Measurements from ENCODE around the gene ADGRG3.

- TF ChIP-seq SAP30 (IDR thresholded peaks at IDR 0.05; ENCODE audit: insufficient read depth, insufficient replicate concordance, low read length): no peak
- no peak for TF ChIP-seq POLR2A (IDR thresholded peaks at IDR 0.05; ENCODE audit: control extremely low read depth in 1 of 2, low read depth in 2 of 2, low read length in 2 of 2)
- TF ChIP-seq CTCF (IDR thresholded peaks at IDR 0.05; ENCODE audit: control extremely low read depth in 1 of 3, insufficient read depth in 1 of 3, low read depth in 1 of 3, low read length in 3 of 3): no peak
- TF ChIP-seq SIN3A (conservative IDR thresholded peaks at IDR 0.05 in 1 of 2, IDR thresholded peaks at IDR 0.05 in 1 of 2; ENCODE audit: low read depth in 1 of 2, low read length in 2 of 2): no peak
- no peak for TF ChIP-seq RFX5 (IDR thresholded peaks at IDR 0.05; ENCODE audit: borderline replicate concordance, low read depth, low read length)
- TF ChIP-seq SP2 (IDR thresholded peaks at IDR 0.05; ENCODE audit: low read length): no peak
- no peak for TF ChIP-seq CHD2 (IDR thresholded peaks at IDR 0.05; ENCODE audit: low read length)
- TF ChIP-seq SUZ12 (IDR thresholded peaks at IDR 0.05; ENCODE audit: low read length): no peak
- no peak for TF ChIP-seq SIX5 (IDR thresholded peaks at IDR 0.05; ENCODE audit: low read depth, low read length)
- TF ChIP-seq RBBP5 (IDR thresholded peaks at IDR 0.05; ENCODE audit: borderline replicate concordance, low read depth, low read length): no peak
- TF ChIP-seq ATF3 (IDR thresholded peaks at IDR 0.05; ENCODE audit: insufficient read depth, low read depth, low read length): no peak
- TF ChIP-seq CHD1 (IDR thresholded peaks at IDR 0.05; ENCODE audit: low read depth, low read length): no peak
- TF ChIP-seq HDAC2 (IDR thresholded peaks at IDR 0.05; ENCODE audit: borderline replicate concordance in 1 of 2, low read depth in 2 of 2, low read length in 2 of 2): no peak
- TF ChIP-seq JUN (IDR thresholded peaks at IDR 0.05; ENCODE audit: low read depth, low read length): no peak
Observed at GRCh38 chr16:57668263-57668571, at the start of gene ADGRG3.
